HS-27A (cell line): ENCODE data around the gene KRT13.

ENCODE experiments used
- DNase-seq: peaks from one replicate; pipeline ENCODE4 v3.0.0-alpha.2; 2012; ENCODE audit warnings: low read depth, missing footprints

KRT13 gene

GRCh38 chr17:41519501-41520224 is 14.3 kb upstream of the KRT13 start:
- DNase-seq: no peak

DNA sequence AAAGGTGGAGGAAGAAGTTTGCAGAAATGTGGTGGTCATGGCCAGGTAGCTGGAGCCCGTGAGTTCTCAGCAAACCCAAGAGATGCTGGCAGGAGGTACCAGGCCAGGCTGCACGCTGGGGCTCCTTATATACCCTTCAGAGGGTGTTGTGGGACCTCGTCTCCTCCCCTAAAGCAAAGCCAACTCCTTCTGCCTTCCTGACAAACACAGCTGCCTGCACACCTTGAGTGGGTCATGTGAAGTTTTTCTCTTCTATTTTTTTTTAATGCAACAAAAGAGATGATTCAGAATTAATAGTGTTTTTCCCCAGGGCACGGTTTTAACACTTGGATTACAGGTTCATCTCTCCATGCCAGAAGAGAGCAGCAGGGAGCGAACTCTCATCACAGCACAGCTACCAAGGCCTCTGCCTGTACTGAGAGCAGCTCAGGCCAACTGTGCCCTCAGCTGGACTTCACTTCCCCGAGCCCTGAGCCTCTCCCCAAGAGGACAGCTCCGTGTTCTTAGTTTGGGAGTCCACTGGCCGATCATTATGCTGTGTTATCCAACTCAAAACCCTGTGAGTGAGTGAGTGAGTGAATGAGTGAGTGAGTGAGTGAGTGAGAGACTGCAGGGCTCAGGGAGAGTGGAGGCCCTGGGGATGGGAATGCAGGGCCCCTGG is 13.5 kb upstream of the KRT13 start, which contains the start of gene KRT15:
Gene KRT15 (minus strand): TSS at position 102 of the 661 bp plus-strand sequence. CDS start 63 bp downstream, at position 39.
- no peak for DNase-seq

- no peak for DNase-seq
Measured at GRCh38 chr17:41518031-41518430, 12.6 kb upstream of the KRT13 start.

DNA sequence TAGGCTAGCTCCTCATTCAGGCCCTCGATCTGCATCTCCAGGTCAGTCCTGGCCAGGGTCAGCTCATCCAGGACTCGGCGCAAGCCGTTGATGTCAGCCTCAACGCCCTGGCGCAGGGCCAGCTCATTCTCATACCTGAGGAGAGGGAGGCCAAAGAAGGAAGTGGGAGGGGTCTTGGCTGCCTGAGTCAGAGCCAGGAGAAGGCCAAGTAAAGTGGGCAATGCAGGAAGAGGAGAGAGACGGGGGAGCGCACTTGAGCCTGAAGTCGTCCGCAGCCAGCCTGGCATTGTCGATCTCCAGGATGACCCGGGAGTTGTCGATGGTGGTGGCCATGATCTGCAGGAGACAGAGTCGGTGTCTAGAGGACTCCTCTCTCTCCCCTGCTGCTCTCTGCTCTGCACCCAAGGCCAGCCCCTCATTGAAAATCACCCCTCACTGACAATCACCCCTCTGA is 11.4 kb upstream of the KRT13 start:
- no peak for DNase-seq

GRCh38 chr17:41516147-41516829 is 10.9 kb upstream of the KRT13 start:
- no peak for DNase-seq

DNA sequence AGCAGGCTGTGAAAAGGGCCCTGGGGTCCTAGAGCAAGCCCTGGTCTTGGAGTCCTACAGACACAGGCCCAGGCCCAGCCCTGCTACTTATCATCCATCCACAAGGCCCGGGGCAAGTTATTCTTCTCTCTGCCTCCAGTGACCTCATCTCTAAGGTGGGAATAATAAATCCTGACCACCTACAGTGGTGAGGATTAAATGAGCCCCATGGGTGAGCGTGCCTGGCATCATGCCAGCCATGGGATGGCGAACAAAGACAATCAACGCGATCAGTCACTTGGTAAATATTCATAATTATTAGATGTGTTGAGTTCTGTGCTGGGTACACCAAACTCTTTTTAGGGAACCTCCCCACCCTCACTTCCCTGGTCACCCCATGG is 7.7 kb upstream of the KRT13 start:
- no peak for DNase-seq

- no peak for DNase-seq
Measured at GRCh38 chr17:41512546-41513167, 7.2 kb upstream of the KRT13 start.

GRCh38 chr17:41511716-41512115 is 6.3 kb upstream of the KRT13 start:
- no peak for DNase-seq

- DNase-seq: no peak
Measured at GRCh38 chr17:41511116-41511515, 5.7 kb upstream of the KRT13 start.

DNA sequence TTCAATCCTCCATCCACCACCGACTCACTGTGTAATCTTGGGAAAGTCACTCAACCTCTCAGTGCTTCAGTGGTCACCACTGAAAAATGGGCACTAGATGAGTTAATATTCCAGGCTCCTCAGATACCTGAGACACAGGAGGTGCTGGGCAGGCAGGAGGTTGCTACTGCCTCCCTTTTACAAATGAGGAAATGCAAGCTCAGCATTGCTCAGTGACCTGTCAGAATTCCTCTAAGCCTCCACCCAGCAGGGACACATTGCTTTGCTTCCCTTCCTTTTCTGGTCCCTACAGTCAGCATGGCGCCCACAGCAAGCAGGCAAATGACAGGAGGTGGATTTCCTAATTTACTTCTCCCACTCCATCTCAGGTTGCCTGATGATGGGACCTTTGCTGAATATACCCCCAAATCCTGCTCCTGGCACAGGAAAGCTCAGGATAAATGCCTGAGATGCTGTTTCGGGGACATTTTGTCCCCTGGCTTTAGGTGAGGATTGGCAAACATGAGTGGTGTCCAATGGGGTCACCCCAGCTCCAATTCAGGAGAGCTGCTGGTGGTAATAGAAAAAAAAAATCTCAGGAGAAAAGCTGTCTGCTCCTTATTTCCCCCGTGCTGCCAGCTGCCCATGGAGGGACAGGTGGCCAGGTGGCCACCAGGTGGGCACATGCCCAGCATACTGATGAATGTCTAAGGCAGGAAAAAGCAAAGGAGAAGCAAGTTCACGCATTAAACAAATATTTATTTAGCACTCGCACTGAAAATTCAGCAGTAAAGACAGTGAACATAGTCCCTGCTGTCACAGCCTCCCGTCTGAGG is 5.0 kb upstream of the KRT13 start:
- DNase-seq: no peak

- no peak for DNase-seq
Measured at GRCh38 chr17:41507315-41507880, 2.0 kb upstream of the KRT13 start.

GRCh38 chr17:41505809-41506767 is 676 bp upstream of the KRT13 start:
- DNase-seq: no peak

- DNase-seq: no peak
Measured at GRCh38 chr17:41504246-41504977, 1.0 kb downstream of the KRT13 start.

DNA sequence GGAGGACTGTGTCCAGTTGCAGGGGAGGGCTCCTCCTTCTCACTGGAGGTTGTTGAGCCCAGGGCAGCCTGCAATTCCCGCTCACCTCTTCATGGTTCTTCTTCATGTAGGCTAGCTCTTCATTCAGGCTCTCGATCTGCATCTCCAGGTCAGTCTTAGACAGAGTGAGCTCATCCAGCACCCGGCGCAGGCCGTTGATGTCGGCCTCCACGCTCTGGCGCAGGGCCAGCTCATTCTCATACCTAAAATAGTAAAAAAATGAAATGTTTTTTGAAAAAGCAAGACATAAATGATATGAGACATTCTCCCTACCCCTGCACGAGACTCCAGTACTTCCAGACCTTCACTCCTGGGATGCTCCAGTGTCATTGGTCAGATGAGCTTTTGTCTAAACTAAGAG is 2.2 kb downstream of the KRT13 start:
- no peak for DNase-seq

DNA sequence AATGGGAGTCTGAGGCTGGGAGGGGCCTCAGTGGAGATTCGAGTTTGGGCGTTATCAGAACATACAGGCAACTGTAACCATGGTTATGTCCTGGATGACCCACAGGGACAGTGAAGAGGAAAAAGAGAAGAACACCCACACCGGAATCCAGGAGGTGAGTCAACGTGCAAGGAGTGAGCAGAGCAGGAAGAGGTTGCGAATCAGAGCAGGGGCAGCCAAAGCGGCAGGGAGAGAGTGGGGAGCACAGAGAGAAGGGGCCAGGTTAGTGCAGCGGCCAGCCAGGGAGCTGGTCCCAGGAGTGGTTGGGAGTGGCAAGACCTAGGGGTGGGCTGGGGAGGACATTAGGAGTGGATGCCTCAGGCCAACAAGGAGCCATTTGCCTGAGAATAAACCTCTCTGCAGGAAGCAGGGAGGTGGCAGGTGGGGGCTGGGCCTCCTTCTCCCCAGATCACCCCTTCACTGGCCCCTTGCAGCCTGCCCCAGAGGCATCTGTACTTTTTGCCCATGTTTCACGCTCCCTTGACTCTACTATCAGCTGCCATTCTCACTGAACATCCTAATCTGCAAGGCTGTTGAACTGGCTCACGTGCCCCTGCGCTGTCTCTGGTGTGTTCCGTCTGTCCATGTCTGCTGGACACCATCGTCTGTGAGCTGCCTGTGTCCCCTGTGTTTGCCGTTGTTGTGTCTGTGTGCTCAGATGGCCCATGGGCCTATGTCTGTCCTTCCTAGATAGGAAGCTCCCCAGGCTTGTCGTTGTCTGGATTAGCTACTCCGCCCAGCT is 5.1 kb downstream of the KRT13 start:
- DNase-seq: no peak

DNA sequence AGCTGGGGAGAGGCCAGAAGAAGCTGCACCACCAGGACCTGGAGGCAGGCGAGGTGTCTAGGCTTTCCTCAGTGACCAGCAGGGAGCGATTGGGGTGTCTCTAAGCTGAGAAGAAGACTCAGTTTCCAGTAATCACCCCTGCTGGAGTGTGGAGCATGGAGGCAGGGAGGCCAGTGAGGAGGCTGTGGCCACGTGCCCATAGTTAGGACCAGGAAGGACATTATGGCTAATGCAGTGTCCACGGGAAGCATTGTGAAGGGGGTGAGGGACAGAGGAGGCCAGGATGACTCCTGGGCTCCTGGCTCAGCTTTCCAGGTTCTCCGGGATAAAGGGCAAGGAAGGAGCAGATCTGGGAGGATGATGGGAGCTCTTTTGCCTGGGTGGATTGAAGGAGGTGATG is 5.7 kb downstream of the KRT13 start:
- DNase-seq: no peak

GRCh38 chr17:41498276-41498675 is 7.1 kb downstream of the KRT13 start:
- DNase-seq: no peak

DNA sequence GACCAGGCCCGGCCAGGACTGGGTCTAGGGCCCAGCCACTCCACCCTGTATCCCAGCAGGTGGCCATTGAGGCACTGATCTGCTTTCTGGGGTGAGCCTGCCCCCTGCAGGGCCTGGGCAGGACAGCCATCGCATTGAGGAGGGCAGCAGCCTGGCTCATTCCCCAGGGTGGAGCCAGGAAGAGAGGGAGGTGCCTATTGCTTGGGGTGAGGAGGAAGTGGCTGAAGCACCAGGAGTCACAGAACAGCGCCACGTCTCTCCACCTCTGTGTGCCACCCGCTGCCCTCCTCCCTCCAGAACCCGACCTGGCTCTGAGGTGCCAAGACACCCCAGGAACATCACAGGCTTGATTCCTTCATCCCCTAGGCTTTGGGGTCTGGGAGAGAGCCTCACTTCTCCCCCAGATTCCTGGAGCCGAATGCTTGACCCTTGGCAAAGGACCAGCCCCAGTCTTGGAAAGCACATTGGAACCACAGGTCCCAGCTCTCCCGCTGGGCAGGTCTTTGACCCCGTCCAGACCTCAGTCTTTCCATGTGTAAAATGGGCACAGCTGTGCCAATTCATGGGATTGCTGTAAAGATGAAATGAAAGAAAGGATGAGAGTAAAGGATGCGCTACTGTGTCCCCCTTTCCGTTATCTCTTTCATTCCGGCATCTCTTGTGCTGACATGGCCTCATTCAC is 8.5 kb downstream of the KRT13 start:
- DNase-seq: peak; percentile 56
